Vagina (tissue), 2 donors: ENCODE data around the gene GFER. TPM values are rescaled to one million over a fixed set of nuclear protein-coding genes. Genes with fewer than 3 reads are reported as not detected.
"Not testable (repeated sequence)": the region's sequence is repeated elsewhere in the genome, so short reads cannot be mapped to it uniquely, and the experiment has no call there.

Source experiments
- DNase-seq, 2 donors: peaks; one replicate each; pipeline ENCODE4 v3.0.0-alpha.2; 2017; ENCODE audit errors: extremely low spot score in 2 of 2
- H3K27ac ChIP-seq: fragments of 200-600 bp; sonication (generic); one replicate; pipeline ENCODE4 v1.5.1; 2019
- H3K27me3 ChIP-seq: fragments of 200-600 bp; sonication (generic); one replicate; pipeline ENCODE4 v1.5.1; 2019
- H3K36me3 ChIP-seq, 2 donors: fragments of 200-600 bp; sonication (generic); one replicate each; pipeline ENCODE4 v1.5.1; 2017 to 2019
- H3K4me1 ChIP-seq: fragments of 200-600 bp; sonication (generic); one replicate; pipeline ENCODE4 v1.5.1; 2019
- H3K4me3 ChIP-seq, 2 donors: fragments of 200-600 bp; sonication (generic); 1 replicate in 1 of 2; 2 replicates in 1 of 2; pipeline ENCODE4 v1.5.1; 2016 to 2019
- H3K9me3 ChIP-seq: fragments of 200-600 bp; sonication (generic); one replicate; pipeline ENCODE4 v1.5.1; 2019
- POLR2A ChIP-seq, 2 donors: fragments of 450-650 bp; IDR thresholded peaks; one replicate each; pipeline ENCODE4 v1.6.1; 2017; ENCODE audit warnings: antibody characterized with exemption in 2 of 2, mild to moderate bottlenecking in 2 of 2, moderate library complexity in 2 of 2
- POLR2AphosphoS5 ChIP-seq, 2 donors: sonication (generic); formaldehyde crosslinking; IDR thresholded peaks; one replicate each; pipeline ENCODE4 v1.9.0; 2017; ENCODE audit warnings: antibody characterized with exemption in 2 of 2, mild to moderate bottlenecking in 2 of 2, low read depth in 1 of 2; ENCODE audit not compliant: insufficient read depth in 1 of 2
- intact Hi-C: fragments of 100-400 bp; cut with DNase I; formaldehyde crosslinking; loops from one replicate; pipeline ENCODE4 v1.15.1; 2023
- total RNA-seq: library from RNA; depleted of rRNA; stranded (reverse); fragments of >200 nt; gene quantifications from one replicate; pipeline ENCODE4 v1.2.3, GENCODE V29; 2016
- TF ChIP-seq, protein P1 (sequence below), 3 experiments: fragments of 450-650 bp in 2 of 3; fragments of 200-600 bp in 1 of 3; sonication (generic) in 1 of 3; IDR thresholded peaks; one replicate each; pipeline ENCODE4 v1.5.1; 2017 to 2019; ENCODE audit warnings: antibody characterized with exemption in 3 of 3, mild to moderate bottlenecking in 2 of 3, moderate library complexity in 2 of 3

Gene GFER
- total RNA-seq: 11.5 TPM

GRCh38 chr16:1983544-1984346, at the start of gene GFER:
GFER (plus strand) TSS chr16:1984193; CDS start chr16:1984219, 26 bp downstream.
- intact Hi-C loops: no loop called here
- H3K36me3 ChIP-seq: peaks cover 0 to 13% of the 10 kb centered on the region in 2 donors
- H3K4me1 ChIP-seq: peaks cover 30% of the 10 kb centered on the region
- TF ChIP-seq, protein P1, sequence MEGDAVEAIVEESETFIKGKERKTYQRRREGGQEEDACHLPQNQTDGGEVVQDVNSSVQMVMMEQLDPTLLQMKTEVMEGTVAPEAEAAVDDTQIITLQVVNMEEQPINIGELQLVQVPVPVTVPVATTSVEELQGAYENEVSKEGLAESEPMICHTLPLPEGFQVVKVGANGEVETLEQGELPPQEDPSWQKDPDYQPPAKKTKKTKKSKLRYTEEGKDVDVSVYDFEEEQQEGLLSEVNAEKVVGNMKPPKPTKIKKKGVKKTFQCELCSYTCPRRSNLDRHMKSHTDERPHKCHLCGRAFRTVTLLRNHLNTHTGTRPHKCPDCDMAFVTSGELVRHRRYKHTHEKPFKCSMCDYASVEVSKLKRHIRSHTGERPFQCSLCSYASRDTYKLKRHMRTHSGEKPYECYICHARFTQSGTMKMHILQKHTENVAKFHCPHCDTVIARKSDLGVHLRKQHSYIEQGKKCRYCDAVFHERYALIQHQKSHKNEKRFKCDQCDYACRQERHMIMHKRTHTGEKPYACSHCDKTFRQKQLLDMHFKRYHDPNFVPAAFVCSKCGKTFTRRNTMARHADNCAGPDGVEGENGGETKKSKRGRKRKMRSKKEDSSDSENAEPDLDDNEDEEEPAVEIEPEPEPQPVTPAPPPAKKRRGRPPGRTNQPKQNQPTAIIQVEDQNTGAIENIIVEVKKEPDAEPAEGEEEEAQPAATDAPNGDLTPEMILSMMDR (IDR thresholded peaks at IDR 0.05): peak in 2 of 3 experiments; percentile 3 to 6
- no peak for TF ChIP-seq POLR2A (IDR thresholded peaks at IDR 0.05)
- TF ChIP-seq POLR2AphosphoS5 (IDR thresholded peaks at IDR 0.05; ENCODE audit: insufficient read depth in 1 of 2, low read depth in 1 of 2): peak in 1 of 2 donors; percentile 51
- peak within 1 kb of the TSS; percentile 53 for H3K27ac ChIP-seq
- peak within 1 kb of the TSS; percentile 59 to 87 for H3K4me3 ChIP-seq
- DNase-seq: no peak
- no peaks in the 10 kb centered on the region for H3K9me3 ChIP-seq
- H3K27me3 ChIP-seq: no peaks in the 10 kb centered on the region

GRCh38 chr16:1936945-1937479, 47.0 kb upstream of the GFER start:
- intact Hi-C loops: no loop called here
- DNase-seq: no peak
- Histone ChIP-seq H3K4me3 (no peak overlapping the region), H3K4me1 (peaks cover 15% of the 10 kb centered on the region), H3K36me3 (peaks cover 0 to 31% of the 10 kb centered on the region in 2 donors), H3K9me3 (no peaks in the 10 kb centered on the region), H3K27me3 (no peaks in the 10 kb centered on the region), H3K27ac (no peak overlapping the region)
- TF ChIP-seq POLR2AphosphoS5 (IDR thresholded peaks at IDR 0.05; ENCODE audit: insufficient read depth in 1 of 2, low read depth in 1 of 2) (no peak), POLR2A (IDR thresholded peaks at IDR 0.05) (no peak)
- TF ChIP-seq, protein P1 (IDR thresholded peaks at IDR 0.05): no peak

DNA sequence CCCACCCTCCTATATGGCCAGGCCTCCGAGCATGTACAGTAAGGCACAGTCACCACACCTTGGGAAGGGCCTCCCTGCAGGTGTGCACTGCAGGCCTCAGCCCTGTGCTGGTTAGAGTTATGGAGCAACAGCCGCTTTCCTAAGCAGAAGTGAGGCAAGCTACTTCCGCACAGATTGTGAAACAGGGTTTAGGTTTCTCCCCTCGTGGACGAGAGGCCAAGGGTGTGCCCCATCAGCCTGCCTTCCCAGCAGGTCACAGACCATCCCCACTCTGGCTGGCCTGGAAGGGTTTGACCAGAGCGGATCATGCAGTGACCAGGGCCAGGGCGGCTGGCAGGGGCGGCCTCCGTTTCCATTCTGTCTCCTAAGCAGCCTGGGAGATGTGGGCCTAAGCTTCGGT, 45.7 kb upstream of the GFER start:
- Histone ChIP-seq H3K36me3 (peaks cover 0 to 31% of the 10 kb centered on the region in 2 donors), H3K9me3 (no peaks in the 10 kb centered on the region), H3K27ac (no peak overlapping the region), H3K27me3 (no peaks in the 10 kb centered on the region), H3K4me3 (no peak overlapping the region), H3K4me1 (peaks cover 23% of the 10 kb centered on the region)
- DNase-seq: no peak
- intact Hi-C loops: no loop called here
- no peak for TF ChIP-seq POLR2AphosphoS5 (IDR thresholded peaks at IDR 0.05; ENCODE audit: insufficient read depth in 1 of 2, low read depth in 1 of 2)
- TF ChIP-seq POLR2A (IDR thresholded peaks at IDR 0.05): no peak
- TF ChIP-seq, protein P1 (IDR thresholded peaks at IDR 0.05): no peak

DNA sequence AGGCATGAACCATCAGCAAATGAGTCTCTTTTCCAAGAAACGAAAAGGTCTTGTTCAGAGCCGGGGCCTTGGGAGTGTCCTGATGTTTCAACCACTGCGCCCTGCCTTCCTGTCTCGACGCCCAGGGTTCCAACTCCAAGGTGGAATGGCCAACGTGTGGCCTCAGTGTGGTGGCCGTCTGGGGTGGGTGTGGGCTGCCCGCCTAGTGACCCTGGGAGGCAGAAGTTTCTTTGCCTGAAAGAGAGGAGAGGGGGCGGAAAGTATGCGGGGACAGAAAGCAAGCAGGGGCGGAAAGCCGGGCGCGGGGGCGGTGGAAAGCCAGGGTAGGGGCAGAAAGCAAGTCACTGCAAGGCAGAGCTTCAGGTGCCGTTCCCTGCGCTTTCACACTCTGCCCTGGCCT, 45.1 kb upstream of the GFER start:
- Histone ChIP-seq H3K9me3 (no peaks in the 10 kb centered on the region), H3K4me3 (no peak overlapping the region), H3K27ac (no peak overlapping the region), H3K27me3 (no peaks in the 10 kb centered on the region), H3K36me3 (peaks cover 0 to 31% of the 10 kb centered on the region in 2 donors), H3K4me1 (peaks cover 26% of the 10 kb centered on the region)
- intact Hi-C loops: no loop called here
- TF ChIP-seq POLR2AphosphoS5 (IDR thresholded peaks at IDR 0.05; ENCODE audit: insufficient read depth in 1 of 2, low read depth in 1 of 2) (no peak), POLR2A (IDR thresholded peaks at IDR 0.05) (no peak)
- TF ChIP-seq, protein P1 (IDR thresholded peaks at IDR 0.05): no peak
- DNase-seq: no peak

- peaks cover 0 to 31% of the 10 kb centered on the region in 2 donors for H3K36me3 ChIP-seq
- intact Hi-C loops, H3K27me3 ChIP-seq, H3K27ac ChIP-seq, H3K4me3 ChIP-seq, H3K9me3 ChIP-seq, DNase-seq: not testable (repeated sequence)
- H3K4me1 ChIP-seq: peaks cover 27% of the 10 kb centered on the region
These were observed 44.2 kb upstream of the GFER start for GRCh38 chr16:1939833-1940232.
